ENCODE results near the gene RNF169.

- TF ChIP-seq CTCF (IDR thresholded peaks at IDR 0.05) (no peak), POLR2AphosphoS5 (IDR thresholded peaks at IDR 0.05) (no peak), EP300 (IDR thresholded peaks at IDR 0.05) (no peak), POLR2A (IDR thresholded peaks at IDR 0.05) (no peak)
Observed at GRCh38 chr11:74809801-74810200, 61.2 kb downstream of the RNF169 start.
